OCI-LY3 (cell line): ENCODE results near the gene C10orf53.

Experiments
- EZH2phosphoT487 ChIP-seq: fragments of 200-600 bp; shearing (Covaris generic); IDR thresholded peaks from 2 replicates; pipeline ENCODE4 v1.6.1; 2018; ENCODE audit warnings: antibody characterized with exemption, mixed run types, low read depth
- TF ChIP-seq, protein P1 (sequence below): fragments of 200-600, 300-600 bp; sonication (generic); IDR thresholded peaks from 2 replicates; pipeline ENCODE4 v1.5.1; 2014; ENCODE audit warnings: antibody characterized with exemption, low read length, low read depth

GRCh38 chr10:49652421-49653272, 26.8 kb upstream of the C10orf53 start:
- TF ChIP-seq, protein P1, sequence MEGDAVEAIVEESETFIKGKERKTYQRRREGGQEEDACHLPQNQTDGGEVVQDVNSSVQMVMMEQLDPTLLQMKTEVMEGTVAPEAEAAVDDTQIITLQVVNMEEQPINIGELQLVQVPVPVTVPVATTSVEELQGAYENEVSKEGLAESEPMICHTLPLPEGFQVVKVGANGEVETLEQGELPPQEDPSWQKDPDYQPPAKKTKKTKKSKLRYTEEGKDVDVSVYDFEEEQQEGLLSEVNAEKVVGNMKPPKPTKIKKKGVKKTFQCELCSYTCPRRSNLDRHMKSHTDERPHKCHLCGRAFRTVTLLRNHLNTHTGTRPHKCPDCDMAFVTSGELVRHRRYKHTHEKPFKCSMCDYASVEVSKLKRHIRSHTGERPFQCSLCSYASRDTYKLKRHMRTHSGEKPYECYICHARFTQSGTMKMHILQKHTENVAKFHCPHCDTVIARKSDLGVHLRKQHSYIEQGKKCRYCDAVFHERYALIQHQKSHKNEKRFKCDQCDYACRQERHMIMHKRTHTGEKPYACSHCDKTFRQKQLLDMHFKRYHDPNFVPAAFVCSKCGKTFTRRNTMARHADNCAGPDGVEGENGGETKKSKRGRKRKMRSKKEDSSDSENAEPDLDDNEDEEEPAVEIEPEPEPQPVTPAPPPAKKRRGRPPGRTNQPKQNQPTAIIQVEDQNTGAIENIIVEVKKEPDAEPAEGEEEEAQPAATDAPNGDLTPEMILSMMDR, result no peak
- no peak for TF ChIP-seq EZH2phosphoT487
